ENCODE measurements around the gene ISL2. TPM values are rescaled to one million over a fixed set of nuclear protein-coding genes. Genes with fewer than 3 reads are reported as not detected.

Gene ISL2
- total RNA-seq, 1 experiment from 2014 or later = 0.15 TPM

- no peak overlapping the region for H3K14ac ChIP-seq (ENCODE audit: insufficient read depth, low read length)
- H3K9ac ChIP-seq (ENCODE audit: extremely low read depth, insufficient read length, low read length) = no peak overlapping the region
- H3K27me3 Mint-ChIP-seq (ENCODE audit: low read depth) = no peaks in the 10 kb centered on the region
- no peak overlapping the region for H3T11ph ChIP-seq (ENCODE audit: low read length)
- no peak overlapping the region for H3K4me3 Mint-ChIP-seq
- no peak overlapping the region for H2BK20ac ChIP-seq (ENCODE audit: low read depth, low read length, poor library complexity, severe bottlenecking)
- H3K4me1 ChIP-seq (ENCODE audit: insufficient read depth, low read length) = no peaks in the 10 kb centered on the region
- no peaks in the 10 kb centered on the region for H3K79me2 ChIP-seq (ENCODE audit: insufficient read depth, low read length)
- H3K9me3 Mint-ChIP-seq = no peaks in the 10 kb centered on the region
- H3K23me2 ChIP-seq (ENCODE audit: insufficient read length, low read depth, low read length, poor library complexity, severe bottlenecking) = no peaks in the 10 kb centered on the region
- H3K18ac ChIP-seq (ENCODE audit: insufficient read length, low read depth, low read length) = no peak overlapping the region
- DNase-seq = no peak
- H3K4ac ChIP-seq (ENCODE audit: low read depth, low read length) = no peak overlapping the region
- H3K9me3 ChIP-seq (ENCODE audit: control insufficient read depth, low read depth, low read length) = no peaks in the 10 kb centered on the region
- H4K5ac ChIP-seq (ENCODE audit: insufficient read length, low read depth, low read length) = no peak overlapping the region
- no peaks in the 10 kb centered on the region for H3K36me3 Mint-ChIP-seq (ENCODE audit: insufficient read depth in 1 of 3, low read depth in 3 of 3)
- H3K79me1 ChIP-seq (ENCODE audit: insufficient read depth, low read depth, low read length, poor library complexity, severe bottlenecking) = no peaks in the 10 kb centered on the region
- H4K91ac ChIP-seq (ENCODE audit: insufficient read length, low read depth, low read length) = no peak overlapping the region
- no peak overlapping the region for H2AK5ac ChIP-seq (ENCODE audit: insufficient read length, low read length)
- no peak overlapping the region for H3K27ac ChIP-seq (ENCODE audit: insufficient read length, low read depth, low read length)
- H3K27me3 ChIP-seq (ENCODE audit: insufficient read depth, low read length) = no peaks in the 10 kb centered on the region
- no peak overlapping the region for H4K8ac ChIP-seq (replicated peaks; ENCODE audit: insufficient read length, low read depth, low read length)
- no peak overlapping the region for H2BK15ac ChIP-seq (ENCODE audit: low read depth, low read length)
- no peak overlapping the region for H2AFZ ChIP-seq (ENCODE audit: low read length)
- no peak overlapping the region for H3K56ac ChIP-seq (ENCODE audit: insufficient read length, low read depth, low read length)
- H3K4me1 Mint-ChIP-seq = peaks cover 5 to 6% of the 10 kb centered on the region in 2 experiments; a peak in 3 of 4 replicates
- TF ChIP-seq, protein P1, sequence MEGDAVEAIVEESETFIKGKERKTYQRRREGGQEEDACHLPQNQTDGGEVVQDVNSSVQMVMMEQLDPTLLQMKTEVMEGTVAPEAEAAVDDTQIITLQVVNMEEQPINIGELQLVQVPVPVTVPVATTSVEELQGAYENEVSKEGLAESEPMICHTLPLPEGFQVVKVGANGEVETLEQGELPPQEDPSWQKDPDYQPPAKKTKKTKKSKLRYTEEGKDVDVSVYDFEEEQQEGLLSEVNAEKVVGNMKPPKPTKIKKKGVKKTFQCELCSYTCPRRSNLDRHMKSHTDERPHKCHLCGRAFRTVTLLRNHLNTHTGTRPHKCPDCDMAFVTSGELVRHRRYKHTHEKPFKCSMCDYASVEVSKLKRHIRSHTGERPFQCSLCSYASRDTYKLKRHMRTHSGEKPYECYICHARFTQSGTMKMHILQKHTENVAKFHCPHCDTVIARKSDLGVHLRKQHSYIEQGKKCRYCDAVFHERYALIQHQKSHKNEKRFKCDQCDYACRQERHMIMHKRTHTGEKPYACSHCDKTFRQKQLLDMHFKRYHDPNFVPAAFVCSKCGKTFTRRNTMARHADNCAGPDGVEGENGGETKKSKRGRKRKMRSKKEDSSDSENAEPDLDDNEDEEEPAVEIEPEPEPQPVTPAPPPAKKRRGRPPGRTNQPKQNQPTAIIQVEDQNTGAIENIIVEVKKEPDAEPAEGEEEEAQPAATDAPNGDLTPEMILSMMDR (conservative IDR thresholded peaks at IDR 0.05) = no peak
- H3K4me2 ChIP-seq (ENCODE audit: insufficient read depth, insufficient read length, low read length) = no peak overlapping the region
- H3K23ac ChIP-seq (ENCODE audit: insufficient read length, low read depth, low read length) = no peak overlapping the region
- H2BK5ac ChIP-seq (ENCODE audit: insufficient read length, low read length) = no peak overlapping the region
- H3K27ac Mint-ChIP-seq = no peak overlapping the region
- no peak overlapping the region for H2BK12ac ChIP-seq (ENCODE audit: insufficient read length, low read depth, low read length)
- no peak overlapping the region for H2BK120ac ChIP-seq (ENCODE audit: low read depth, low read length, poor library complexity, severe bottlenecking)
- no peaks in the 10 kb centered on the region for H4K20me1 ChIP-seq (ENCODE audit: control insufficient read depth, insufficient read depth, insufficient read length)
Observed at GRCh38 chr15:76377751-76378150, 41.2 kb downstream of the ISL2 start.

All from H9 (cell line).